Colonic mucosa (tissue), 4 donors: Measurements from ENCODE around the gene DARS1. TPM values are rescaled to one million over a fixed set of nuclear protein-coding genes. Genes with fewer than 3 reads are reported as not detected.

ENCODE experiments used
- DNase-seq: peaks from one replicate; pipeline ENCODE4 v3.0.0-alpha.2; 2020
- H3K27ac ChIP-seq: fragments of 200-600 bp; one replicate; pipeline ENCODE4 v1.8.0; 2021
- H3K27me3 ChIP-seq: fragments of 200-600 bp; one replicate; pipeline ENCODE4 v1.8.0; 2021
- H3K36me3 ChIP-seq: fragments of 200-600 bp; one replicate; pipeline ENCODE4 v1.8.0; 2021
- H3K4me1 ChIP-seq: fragments of 200-600 bp; one replicate; pipeline ENCODE4 v1.8.0; 2021; ENCODE audit warnings: mild to moderate bottlenecking
- H3K4me3 ChIP-seq: fragments of 200-600 bp; one replicate; pipeline ENCODE4 v1.8.0; 2021
- H3K9ac ChIP-seq, 2 donors: one replicate each; pipeline ENCODE4 v1.7.0; 2013; ENCODE audit warnings: control low read depth in 2 of 2, low read depth in 2 of 2, low read length in 2 of 2
- H3K9me3 ChIP-seq: fragments of 200-600 bp; one replicate; pipeline ENCODE4 v1.8.0; 2021
- CTCF ChIP-seq: fragments of 200-600 bp; IDR thresholded peaks from one replicate; pipeline ENCODE4 v1.8.0; 2022; ENCODE audit warnings: antibody characterized with exemption, mild to moderate bottlenecking
- intact Hi-C: fragments of 100-400 bp; cut with DNase I; formaldehyde crosslinking; loops from one replicate; pipeline ENCODE4 v1.14.1; 2022
- total RNA-seq, 2 donors: library from RNA; stranded (reverse); fragmentation: NEBNext Ultra II Directional in 1 of 2; extraction: Animal tissue kit (Norgen Biotek cat#: 25700) in 1 of 2; gene quantifications; one replicate each; pipeline ENCODE4 v1.2.1, GENCODE V29; 2021
- donor health status: healthy.
- donor health status: DM: no; HTN: no; CAD: no.
- donor health status: DM: no; HTN: no; CAD: no.

DARS1 gene
- total RNA-seq, 2 donors from 2014 or later, result 52.4 to 80.7 TPM

DNA sequence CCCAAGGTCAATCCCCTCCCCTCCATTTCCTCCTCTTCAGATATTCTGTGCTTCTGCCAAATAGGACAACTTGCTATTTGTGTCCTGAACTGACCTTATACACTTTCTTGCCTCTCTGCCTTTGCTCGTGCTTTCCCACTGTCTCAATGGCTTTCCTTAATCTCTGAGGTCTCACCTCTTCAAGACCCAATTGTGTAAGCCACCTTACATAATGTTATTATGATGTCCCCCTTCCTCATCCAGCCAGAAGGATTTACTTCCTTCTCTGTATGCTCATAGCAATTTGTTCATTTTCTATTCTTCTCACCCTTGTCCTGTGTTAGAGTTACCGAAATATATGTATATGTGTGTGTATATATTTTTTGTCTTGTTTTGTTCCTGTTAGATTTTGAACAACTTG, 26.9 kb upstream of the DARS1 start:
- intact Hi-C loops, result no loop called here
- Histone ChIP-seq H3K4me3 (no peak overlapping the region), H3K4me1 (peaks cover 4% of the 10 kb centered on the region), H3K27me3 (no peaks in the 10 kb centered on the region), H3K27ac (no peak overlapping the region), H3K9ac (no peak overlapping the region), H3K36me3 (no peaks in the 10 kb centered on the region), H3K9me3 (no peaks in the 10 kb centered on the region)
- DNase-seq, result no peak
- TF ChIP-seq CTCF, result no peak

GRCh38 chr2:136010126-136010525, 24.7 kb upstream of the DARS1 start:
- Histone ChIP-seq H3K27ac (no peak overlapping the region), H3K9me3 (no peaks in the 10 kb centered on the region), H3K27me3 (no peaks in the 10 kb centered on the region), H3K9ac (no peak overlapping the region), H3K4me1 (peaks cover 4% of the 10 kb centered on the region), H3K4me3 (no peak overlapping the region), H3K36me3 (no peaks in the 10 kb centered on the region)
- TF ChIP-seq CTCF, result no peak
- intact Hi-C loops, result no loop called here
- DNase-seq, result no peak

DNA sequence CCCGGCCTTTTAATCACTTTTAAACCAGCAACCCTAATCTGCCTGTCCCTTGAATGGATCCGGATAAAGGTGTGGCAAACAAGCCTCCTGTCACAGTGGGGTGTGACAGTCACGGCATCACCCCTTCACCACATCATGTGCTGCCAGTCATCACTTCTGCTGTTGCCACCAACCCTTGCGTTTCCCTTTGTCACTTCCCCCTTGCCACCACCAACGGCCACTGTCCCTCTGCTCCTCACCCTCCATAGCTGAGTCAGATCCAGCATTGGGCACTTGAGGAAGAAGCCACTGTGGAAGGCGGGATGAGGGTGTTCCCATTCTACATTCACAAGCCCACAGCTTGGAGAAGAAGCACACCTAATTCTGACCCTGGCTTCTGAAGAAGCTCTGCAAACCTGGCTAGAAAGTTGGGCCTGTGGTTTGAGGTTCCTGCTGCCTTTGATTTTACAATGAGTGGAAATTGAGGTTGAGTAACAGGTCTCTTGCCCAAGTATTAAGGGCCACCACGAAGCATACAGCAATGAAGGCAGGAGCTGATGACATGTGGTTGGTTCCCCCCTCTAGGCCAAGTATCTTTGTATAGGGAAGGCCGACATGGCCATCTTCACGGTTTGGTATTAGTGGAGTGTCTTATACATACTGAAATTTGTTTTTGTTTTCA, 22.9 kb upstream of the DARS1 start:
- Histone ChIP-seq H3K4me3 (no peak overlapping the region), H3K9ac (no peak overlapping the region), H3K4me1 (no peaks in the 10 kb centered on the region), H3K27ac (no peak overlapping the region), H3K36me3 (no peaks in the 10 kb centered on the region), H3K9me3 (no peaks in the 10 kb centered on the region), H3K27me3 (no peaks in the 10 kb centered on the region)
- DNase-seq, result peak; percentile 21
- intact Hi-C loops, result no loop called here
- TF ChIP-seq CTCF, result no peak

- intact Hi-C loops, result no loop called here
- DNase-seq, result no peak
- H3K4me1 ChIP-seq, result no peaks in the 10 kb centered on the region
Observed at GRCh38 chr2:136006658-136007057, 21.2 kb upstream of the DARS1 start.

DNA sequence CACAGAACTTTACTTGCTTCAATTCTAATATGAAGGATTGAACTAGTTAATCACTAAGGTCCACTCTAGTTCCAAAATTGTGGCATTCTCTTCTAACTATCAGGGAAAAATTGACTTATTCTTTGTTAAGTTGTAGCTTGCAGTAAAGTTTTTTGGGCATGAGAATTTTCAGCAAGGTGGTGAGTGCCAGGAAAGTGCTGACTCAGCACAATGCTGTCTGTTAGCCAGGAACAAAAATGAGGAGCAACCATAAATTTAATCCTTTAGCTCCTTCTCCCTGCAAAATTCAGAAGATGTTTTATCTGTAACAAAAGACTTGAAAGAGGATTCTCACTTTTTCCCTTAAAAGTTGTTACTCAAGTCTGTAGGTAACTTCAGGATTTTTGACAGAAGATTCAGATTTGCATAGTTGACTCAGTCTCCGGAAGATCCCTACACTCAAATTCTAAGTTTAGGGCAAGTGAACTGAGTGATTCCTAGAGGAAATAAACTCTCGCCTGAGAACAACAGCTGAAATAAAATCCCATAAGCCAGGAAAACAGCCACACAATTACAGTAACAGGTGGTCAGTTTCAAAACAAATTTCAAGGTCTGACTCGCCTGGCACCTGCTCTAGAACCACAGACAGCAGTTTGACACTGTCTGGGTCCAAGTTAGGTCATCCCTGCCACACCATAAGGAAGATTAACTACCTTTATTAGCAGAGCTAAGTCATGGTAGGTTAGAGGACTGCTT, 20.2 kb upstream of the DARS1 start:
- no peaks in the 10 kb centered on the region for H3K9me3 ChIP-seq
- DNase-seq, result no peak
- no peaks in the 10 kb centered on the region for H3K4me1 ChIP-seq
- H3K9ac ChIP-seq, result no peak overlapping the region
- no peak overlapping the region for H3K27ac ChIP-seq
- TF ChIP-seq CTCF, result no peak
- H3K4me3 ChIP-seq, result no peak overlapping the region
- H3K27me3 ChIP-seq, result no peaks in the 10 kb centered on the region
- intact Hi-C loops, result no loop called here
- no peaks in the 10 kb centered on the region for H3K36me3 ChIP-seq

More at GRCh38 chr2:136006658-136007057, 21.2 kb upstream of the DARS1 start:
- no peak for TF ChIP-seq CTCF
- Histone ChIP-seq H3K36me3 (no peaks in the 10 kb centered on the region), H3K4me3 (no peak overlapping the region), H3K27me3 (no peaks in the 10 kb centered on the region), H3K9ac (no peak overlapping the region), H3K9me3 (no peaks in the 10 kb centered on the region), H3K27ac (no peak overlapping the region)
